Naive thymus-derived CD4-positive, alpha-beta T cell (primary cell): ENCODE results near the gene GRID2IP. TPM values are rescaled to one million over a fixed set of nuclear protein-coding genes. Genes with fewer than 3 reads are reported as not detected.

ENCODE experiments used
- polyA plus RNA-seq, 2 donors: library from polyadenylated mRNA; unstranded; fragments of 300-500 nt; fragmentation: Illumina TruSeq; gene quantifications; one replicate each; pipeline ENCODE4 v1.2.3, GENCODE V29; 2021
- total RNA-seq, 6 experiments: library from RNA in 5 of 6; stranded (reverse) in 5 of 6; gene quantifications; 1 replicate in 5 of 6; 2 replicates in 1 of 6; pipeline ENCODE4 v1.2.3 and lab custom pipeline; 2021 to 2026

Gene GRID2IP
- total and polyA plus RNA-seq, 7 experiments from 2014 or later, result 0.24 to 1.5 (median 1.1) TPM; not detected in 3

Other genes with a start within 250 kb of the GRID2IP start
- 10 to 100 TPM in 4 of 5 experiments, 1 to 10 TPM in 1; 8.9 to 25.0 (median 14.7) TPM for gene FAM220A, start 202.5 kb downstream of the GRID2IP start, total RNA-seq
- gene FAM220A, start 202.5 kb downstream of the GRID2IP start, polyA plus RNA-seq, result 1 to 10 TPM; 5.2 to 7.1 TPM
- 100 to 1,000 TPM in 2 of 5 experiments, 10 to 100 TPM in 3; 60.2 to 139 (median 87.2) TPM for gene RAC1, start 176.9 kb downstream of the GRID2IP start, total RNA-seq
- 100 to 1,000 TPM; 188 to 211 TPM for gene RAC1, start 176.9 kb downstream of the GRID2IP start, polyA plus RNA-seq
- gene DAGLB, start 103.5 kb downstream of the GRID2IP start, total RNA-seq, result 10 to 100 TPM; 20.6 to 44.3 (median 39.8) TPM
- 10 to 100 TPM; 10.5 to 21.8 TPM for gene DAGLB, start 103.5 kb downstream of the GRID2IP start, polyA plus RNA-seq
- gene KDELR2, start 67.3 kb downstream of the GRID2IP start, total RNA-seq, result 10 to 100 TPM; 28.1 to 60.9 (median 36.8) TPM
- gene KDELR2, start 67.3 kb downstream of the GRID2IP start, polyA plus RNA-seq, result 10 to 100 TPM; 36.3 to 43.7 TPM
- 10 to 100 TPM; 25.2 to 42.2 (median 31.8) TPM for gene ZDHHC4, start 26.0 kb upstream of the GRID2IP start, total RNA-seq
- 10 to 100 TPM; 65.9 to 82.1 TPM for gene ZDHHC4, start 26.0 kb upstream of the GRID2IP start, polyA plus RNA-seq
- 10 to 100 TPM; 39.9 to 69.1 (median 56.5) TPM for gene INTS15, start 38.6 kb upstream of the GRID2IP start, total RNA-seq
- 10 to 100 TPM; 29.7 to 51.8 TPM for gene INTS15, start 38.6 kb upstream of the GRID2IP start, polyA plus RNA-seq
- 1 to 10 TPM in 4 of 5 experiments, under 1 TPM in 1; 0.15 to 5.3 (median 3.8) TPM for gene ZNF853, start 64.1 kb upstream of the GRID2IP start, total RNA-seq
- gene ZNF853, start 64.1 kb upstream of the GRID2IP start, polyA plus RNA-seq, result 1 to 10 TPM in 1 of 2 donors, under 1 TPM in 1; 0.50 to 2.9 TPM
- gene ZNF316, start 85.9 kb upstream of the GRID2IP start, total RNA-seq, result 10 to 100 TPM; 24.5 to 71.6 (median 55.4) TPM
- 1 to 10 TPM in 1 of 2 donors, under 1 TPM in 1; 0.66 to 4.4 TPM for gene ZNF316, start 85.9 kb upstream of the GRID2IP start, polyA plus RNA-seq
- gene ZNF12, start 155.5 kb upstream of the GRID2IP start, total RNA-seq, result 10 to 100 TPM; 26.2 to 58.1 (median 29.3) TPM
- gene ZNF12, start 155.5 kb upstream of the GRID2IP start, polyA plus RNA-seq, result 10 to 100 TPM; 25.2 to 33.4 TPM
- under 1 TPM in 4 of 5 experiments, not detected in 1; 0.72 to 0.94 (median 0.80) TPM for gene RSPH10B2, start 202.6 kb upstream of the GRID2IP start, total RNA-seq
- gene RSPH10B2, start 202.6 kb upstream of the GRID2IP start, polyA plus RNA-seq, result not detected